ENCODE data around the gene RBM44. TPM values are rescaled to one million over a fixed set of nuclear protein-coding genes. Genes with fewer than 3 reads are reported as not detected.
A peak's percentile ranks its signal among the peaks of the same experiment; 100 is the strongest.
"Not testable (repeated sequence)": the region's sequence is repeated elsewhere in the genome, so short reads cannot be mapped to it uniquely, and the experiment has no call there.

The RBM44 gene
- total RNA-seq, 4 donors from 2014 or later: 0.07 to 0.51 (median 0.26) TPM

DNA sequence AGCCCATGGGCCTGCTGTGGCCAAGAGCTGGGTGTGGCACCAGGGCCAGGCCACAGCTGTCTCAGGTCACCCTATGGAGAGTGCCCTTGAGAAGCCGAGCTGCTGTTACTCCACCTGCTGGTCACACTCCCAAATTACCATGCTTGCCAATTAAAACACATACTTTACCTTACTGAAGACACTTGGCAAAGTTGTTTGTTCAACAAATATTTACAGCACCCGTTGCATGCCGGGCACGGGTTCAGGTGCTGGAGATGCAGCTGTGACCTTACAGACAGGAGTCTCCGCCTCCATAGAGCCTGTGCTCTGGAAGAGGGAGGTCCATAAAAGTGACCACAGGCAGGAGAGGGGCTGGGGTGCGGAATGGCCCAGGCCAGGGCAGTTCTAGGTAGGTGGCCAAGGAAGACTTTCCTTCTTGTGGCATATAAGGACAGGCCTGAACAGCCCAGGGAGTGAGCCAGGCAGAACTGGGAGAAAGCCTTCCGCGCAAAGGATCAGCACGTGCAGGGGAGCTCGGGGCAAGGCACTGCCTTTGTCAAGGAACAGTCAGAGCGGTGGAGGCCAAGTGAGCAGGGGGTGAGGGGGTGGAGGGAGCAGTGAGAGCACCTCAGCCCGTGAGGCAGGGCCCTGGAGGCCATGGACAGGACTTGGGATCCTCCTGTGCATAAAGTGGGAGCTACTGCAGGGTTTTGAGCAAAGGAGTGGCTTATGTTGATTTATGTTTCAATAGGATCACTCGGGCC, 23.6 kb upstream of the RBM44 start:
- TF ChIP-seq, protein P1, sequence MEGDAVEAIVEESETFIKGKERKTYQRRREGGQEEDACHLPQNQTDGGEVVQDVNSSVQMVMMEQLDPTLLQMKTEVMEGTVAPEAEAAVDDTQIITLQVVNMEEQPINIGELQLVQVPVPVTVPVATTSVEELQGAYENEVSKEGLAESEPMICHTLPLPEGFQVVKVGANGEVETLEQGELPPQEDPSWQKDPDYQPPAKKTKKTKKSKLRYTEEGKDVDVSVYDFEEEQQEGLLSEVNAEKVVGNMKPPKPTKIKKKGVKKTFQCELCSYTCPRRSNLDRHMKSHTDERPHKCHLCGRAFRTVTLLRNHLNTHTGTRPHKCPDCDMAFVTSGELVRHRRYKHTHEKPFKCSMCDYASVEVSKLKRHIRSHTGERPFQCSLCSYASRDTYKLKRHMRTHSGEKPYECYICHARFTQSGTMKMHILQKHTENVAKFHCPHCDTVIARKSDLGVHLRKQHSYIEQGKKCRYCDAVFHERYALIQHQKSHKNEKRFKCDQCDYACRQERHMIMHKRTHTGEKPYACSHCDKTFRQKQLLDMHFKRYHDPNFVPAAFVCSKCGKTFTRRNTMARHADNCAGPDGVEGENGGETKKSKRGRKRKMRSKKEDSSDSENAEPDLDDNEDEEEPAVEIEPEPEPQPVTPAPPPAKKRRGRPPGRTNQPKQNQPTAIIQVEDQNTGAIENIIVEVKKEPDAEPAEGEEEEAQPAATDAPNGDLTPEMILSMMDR (IDR thresholded peaks at IDR 0.05 in 4 of 5, conservative IDR thresholded peaks at IDR 0.05 in 1 of 5): peak; percentile 26 to 59 (median 48)
- TF ChIP-seq POLR2A (IDR thresholded peaks at IDR 0.05): no peak
- peak; percentile 64 to 81 for ATAC-seq
- Histone ChIP-seq H3K4me1 (no peaks in the 10 kb centered on the region), H3K4me3 (no peak overlapping the region), H3K9me3 (no peaks in the 10 kb centered on the region), H3K27ac (no peak overlapping the region), H3K36me3 (peaks cover 0 to 86% of the 10 kb centered on the region in 2 donors), H3K27me3 (no peaks in the 10 kb centered on the region)
- DNase-seq: peak in 1 of 2 donors; percentile 37
- intact Hi-C loops (cut with DNase I; ENCODE audit: low total_unique reads): no loop called here
- in situ Hi-C loops (cut with MboI; ENCODE audit: low sequenced_read_pairs in 4 of 4): no loop called here

DNA sequence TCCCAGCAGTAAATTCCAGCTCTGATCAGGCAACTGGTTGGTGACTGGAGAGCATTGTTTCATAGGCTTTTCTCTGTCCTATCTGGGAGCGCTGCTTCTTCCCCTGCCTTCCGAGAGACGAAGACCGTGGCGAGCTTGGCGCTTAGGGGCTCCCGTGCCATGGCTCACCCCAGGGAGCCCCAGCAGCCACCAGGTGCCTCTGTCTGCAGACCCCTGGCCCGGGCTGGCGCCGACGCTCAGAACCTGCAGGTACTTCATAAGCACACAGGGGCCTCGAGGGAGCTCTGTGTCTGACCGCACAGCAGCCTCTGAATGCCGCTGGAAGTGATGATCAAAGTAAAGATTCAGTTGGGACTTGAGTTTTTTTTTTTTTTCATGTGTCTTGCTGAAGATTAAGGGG, 19.1 kb upstream of the RBM44 start:
- peaks cover 0 to 64% of the 10 kb centered on the region in 2 donors for H3K36me3 ChIP-seq
- H3K9me3 ChIP-seq: no peaks in the 10 kb centered on the region
- in situ Hi-C loops (cut with MboI; ENCODE audit: low sequenced_read_pairs in 4 of 4) (no loop called here), intact Hi-C loops (cut with DNase I; ENCODE audit: low total_unique reads) (no loop called here)
- no peaks in the 10 kb centered on the region for H3K27me3 ChIP-seq
- no peaks in the 10 kb centered on the region for H3K4me1 ChIP-seq
- no peak overlapping the region for H3K4me3 ChIP-seq
- DNase-seq (no peak), ATAC-seq (no peak)
- no peak overlapping the region for H3K27ac ChIP-seq
- no peak for TF ChIP-seq POLR2A (IDR thresholded peaks at IDR 0.05)
- TF ChIP-seq, protein P1 (IDR thresholded peaks at IDR 0.05 in 4 of 5, conservative IDR thresholded peaks at IDR 0.05 in 1 of 5): no peak

DNA sequence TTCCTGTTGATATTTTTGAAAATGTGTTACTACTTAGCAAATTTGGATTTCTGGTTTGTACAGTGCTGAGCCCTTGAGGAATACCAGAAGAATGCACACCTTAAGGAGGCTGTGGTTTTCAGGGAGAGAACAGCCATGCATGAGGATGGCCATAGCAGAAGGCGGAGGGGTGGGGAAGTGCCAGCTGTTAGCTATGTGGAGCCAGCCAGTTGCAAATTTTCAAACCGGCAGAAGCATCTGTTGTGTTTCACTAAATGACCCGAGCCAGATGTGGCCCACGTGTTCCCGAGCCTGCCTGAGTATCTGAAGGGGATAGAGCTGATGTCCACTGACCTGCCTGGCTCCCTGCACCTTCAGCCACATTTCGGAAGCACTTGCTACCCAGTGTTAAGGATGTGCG, 16.4 kb upstream of the RBM44 start:
- H3K36me3 ChIP-seq: peaks cover 0 to 46% of the 10 kb centered on the region in 2 donors
- DNase-seq (no peak), ATAC-seq (no peak)
- TF ChIP-seq, protein P1 (IDR thresholded peaks at IDR 0.05 in 4 of 5, conservative IDR thresholded peaks at IDR 0.05 in 1 of 5): no peak
- TF ChIP-seq POLR2A (IDR thresholded peaks at IDR 0.05): no peak
- H3K4me1 ChIP-seq: no peaks in the 10 kb centered on the region
- in situ Hi-C loops (cut with MboI; ENCODE audit: low sequenced_read_pairs in 4 of 4): no loop called here
- no peak overlapping the region for H3K4me3 ChIP-seq
- H3K9me3 ChIP-seq: no peaks in the 10 kb centered on the region
- H3K27ac ChIP-seq: no peak overlapping the region
- no peaks in the 10 kb centered on the region for H3K27me3 ChIP-seq
- intact Hi-C loops (cut with DNase I; ENCODE audit: low total_unique reads): no loop called here

- H3K4me1 ChIP-seq; H3K4me3 ChIP-seq; in situ Hi-C loops (cut with MboI; ENCODE audit: low sequenced_read_pairs in 4 of 4): not testable (repeated sequence)
Observed at GRCh38 chr2:237783678-237784077, 14.9 kb upstream of the RBM44 start.

GRCh38 chr2:237786936-237787335, 11.6 kb upstream of the RBM44 start:
- TF ChIP-seq, protein P1 (IDR thresholded peaks at IDR 0.05 in 4 of 5, conservative IDR thresholded peaks at IDR 0.05 in 1 of 5): no peak
- TF ChIP-seq POLR2A (IDR thresholded peaks at IDR 0.05): no peak
- Histone ChIP-seq H3K9me3 (no peaks in the 10 kb centered on the region), H3K4me1 (no peaks in the 10 kb centered on the region), H3K4me3 (no peak overlapping the region), H3K36me3 (peaks cover 0 to 6% of the 10 kb centered on the region in 2 donors), H3K27me3 (no peaks in the 10 kb centered on the region), H3K27ac (no peak overlapping the region)
- ATAC-seq (no peak), DNase-seq (no peak)
- in situ Hi-C loops (cut with MboI; ENCODE audit: low sequenced_read_pairs in 4 of 4) (no loop called here), intact Hi-C loops (cut with DNase I; ENCODE audit: low total_unique reads) (no loop called here)

More at GRCh38 chr2:237783678-237784077, 14.9 kb upstream of the RBM44 start:
- DNase-seq; intact Hi-C loops (cut with DNase I; ENCODE audit: low total_unique reads); H3K27ac ChIP-seq; H3K27me3 ChIP-seq; ATAC-seq; H3K9me3 ChIP-seq: not testable (repeated sequence)
- H3K36me3 ChIP-seq: peaks cover 0 to 39% of the 10 kb centered on the region in 2 donors

All from gastrocnemius medialis (tissue), 4 donors.